ENCODE measurements around the gene GPR152.

Gene GPR152

GRCh38 chr11:67499808-67500483 lies 47.4 kb upstream of the GPR152 start:
- TF ChIP-seq FOXP2 (optimal IDR thresholded peaks at IDR 0.05; ENCODE audit: borderline replicate concordance, extremely low read depth, extremely low read length, insufficient read depth), result no peak
- no peak for TF ChIP-seq TAF1 (IDR thresholded peaks at IDR 0.05; ENCODE audit: borderline replicate concordance, insufficient read depth, low read length)
- no peak for TF ChIP-seq SIN3A (IDR thresholded peaks at IDR 0.05; ENCODE audit: borderline replicate concordance, insufficient read depth, low read length)
- TF ChIP-seq REST (IDR thresholded peaks at IDR 0.05; ENCODE audit: insufficient read depth in 1 of 2, low read depth in 2 of 2, low read length in 2 of 2), result no peak
- no peak for TF ChIP-seq POLR2AphosphoS5 (IDR thresholded peaks at IDR 0.05; ENCODE audit: low read depth, low read length)

GRCh38 chr11:67498544-67498972 lies 46.0 kb upstream of the GPR152 start:
- TF ChIP-seq REST (IDR thresholded peaks at IDR 0.05; ENCODE audit: insufficient read depth in 1 of 2, low read depth in 2 of 2, low read length in 2 of 2) (no peak), FOXP2 (optimal IDR thresholded peaks at IDR 0.05; ENCODE audit: borderline replicate concordance, extremely low read depth, extremely low read length, insufficient read depth) (no peak)

GRCh38 chr11:67497656-67498291 lies 45.2 kb upstream of the GPR152 start:
- TF ChIP-seq FOXP2 (optimal IDR thresholded peaks at IDR 0.05; ENCODE audit: borderline replicate concordance, extremely low read depth, extremely low read length, insufficient read depth) (no peak), SIN3A (IDR thresholded peaks at IDR 0.05; ENCODE audit: borderline replicate concordance, insufficient read depth, low read length) (no peak), REST (IDR thresholded peaks at IDR 0.05; ENCODE audit: insufficient read depth in 1 of 2, low read depth in 2 of 2, low read length in 2 of 2) (no peak), TAF1 (IDR thresholded peaks at IDR 0.05; ENCODE audit: borderline replicate concordance, insufficient read depth, low read length) (no peak), POLR2AphosphoS5 (IDR thresholded peaks at IDR 0.05; ENCODE audit: low read depth, low read length) (no peak)

GRCh38 chr11:67496113-67496512 lies 43.6 kb upstream of the GPR152 start:
- TF ChIP-seq FOXP2 (optimal IDR thresholded peaks at IDR 0.05; ENCODE audit: borderline replicate concordance, extremely low read depth, extremely low read length, insufficient read depth) (no peak), TAF1 (IDR thresholded peaks at IDR 0.05; ENCODE audit: borderline replicate concordance, insufficient read depth, low read length) (no peak), SIN3A (IDR thresholded peaks at IDR 0.05; ENCODE audit: borderline replicate concordance, insufficient read depth, low read length) (no peak), POLR2AphosphoS5 (IDR thresholded peaks at IDR 0.05; ENCODE audit: low read depth, low read length) (no peak), REST (IDR thresholded peaks at IDR 0.05; ENCODE audit: insufficient read depth in 1 of 2, low read depth in 2 of 2, low read length in 2 of 2) (no peak)

Data from PFSK-1 (cell line).